Mucosa of rectum (tissue), 2 donors: ENCODE results near the gene FBXW8.

Source experiments
- H3K27ac ChIP-seq, 2 donors: one replicate each; pipeline ENCODE4 v1.7.0; 2013; ENCODE audit warnings: inconsistent platforms in 2 of 2, low read depth in 2 of 2, low read length in 2 of 2
- H3K27me3 ChIP-seq, 2 donors: one replicate each; pipeline ENCODE4 v1.7.0; 2013; ENCODE audit warnings: low read length in 2 of 2; ENCODE audit not compliant: control insufficient read depth in 2 of 2, insufficient read depth in 2 of 2
- H3K36me3 ChIP-seq, 2 donors: one replicate each; pipeline ENCODE4 v1.7.0; 2013; ENCODE audit warnings: low read length in 2 of 2; ENCODE audit not compliant: control insufficient read depth in 2 of 2, insufficient read depth in 2 of 2
- H3K4me1 ChIP-seq, 2 donors: one replicate each; pipeline ENCODE4 v1.7.0; 2013; ENCODE audit warnings: low read length in 2 of 2, mild to moderate bottlenecking in 1 of 2; ENCODE audit not compliant: control insufficient read depth in 2 of 2, insufficient read depth in 2 of 2
- H3K4me3 ChIP-seq, 2 donors: one replicate each; pipeline ENCODE4 v1.7.0; 2013; ENCODE audit warnings: low read length in 2 of 2
- H3K9ac ChIP-seq, 2 donors: one replicate each; pipeline ENCODE4 v1.7.0; 2013; ENCODE audit warnings: low read length in 2 of 2, low read depth in 1 of 2, mild to moderate bottlenecking in 1 of 2
- H3K9me3 ChIP-seq, 2 donors: one replicate each; pipeline ENCODE4 v1.7.0; 2013; ENCODE audit warnings: low read length in 2 of 2; ENCODE audit not compliant: control insufficient read depth in 2 of 2
- donor health status: healthy.
- donor health status: Normal muscosa, but diverticular disease.

Gene FBXW8

DNA sequence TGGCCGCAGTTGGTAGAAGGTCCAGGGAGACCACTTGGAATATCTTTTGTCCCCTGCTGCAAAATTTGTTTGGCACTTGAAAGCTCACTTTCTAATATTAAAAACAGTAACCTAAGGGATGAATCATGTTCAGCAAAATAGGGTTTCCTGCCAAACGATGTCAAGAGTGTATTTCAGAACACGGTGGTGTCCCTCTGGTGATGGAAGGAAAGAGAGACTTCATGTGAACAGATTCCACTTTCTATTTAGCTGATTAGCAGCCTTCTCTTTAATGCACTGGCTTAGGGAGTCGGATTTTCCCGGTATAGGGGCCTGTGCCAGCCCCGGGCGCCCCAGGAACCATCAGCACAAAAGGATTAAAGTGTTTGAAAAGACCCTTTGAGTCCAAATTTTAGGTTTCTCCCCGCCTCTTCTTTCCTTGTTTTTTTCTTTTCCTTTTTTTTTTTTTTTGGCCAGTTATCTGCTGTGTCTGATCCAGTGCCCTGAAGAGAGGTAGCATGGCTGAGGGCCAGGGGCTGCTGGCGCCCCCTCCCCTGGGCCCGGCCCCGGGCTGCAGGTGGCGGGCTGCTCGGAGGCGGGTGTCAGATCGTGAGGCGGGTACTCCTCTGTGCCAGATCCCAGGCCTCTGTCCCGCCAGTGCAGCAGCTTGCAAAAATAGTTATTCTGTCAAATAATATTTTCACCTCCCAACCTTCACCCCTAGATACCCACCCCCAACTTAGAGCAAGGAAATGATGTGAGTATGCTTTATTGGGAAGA lies 100.1 kb downstream of the FBXW8 start:
- H3K9ac ChIP-seq, result no peak overlapping the region
- H3K27ac ChIP-seq, result no peak overlapping the region

DNA sequence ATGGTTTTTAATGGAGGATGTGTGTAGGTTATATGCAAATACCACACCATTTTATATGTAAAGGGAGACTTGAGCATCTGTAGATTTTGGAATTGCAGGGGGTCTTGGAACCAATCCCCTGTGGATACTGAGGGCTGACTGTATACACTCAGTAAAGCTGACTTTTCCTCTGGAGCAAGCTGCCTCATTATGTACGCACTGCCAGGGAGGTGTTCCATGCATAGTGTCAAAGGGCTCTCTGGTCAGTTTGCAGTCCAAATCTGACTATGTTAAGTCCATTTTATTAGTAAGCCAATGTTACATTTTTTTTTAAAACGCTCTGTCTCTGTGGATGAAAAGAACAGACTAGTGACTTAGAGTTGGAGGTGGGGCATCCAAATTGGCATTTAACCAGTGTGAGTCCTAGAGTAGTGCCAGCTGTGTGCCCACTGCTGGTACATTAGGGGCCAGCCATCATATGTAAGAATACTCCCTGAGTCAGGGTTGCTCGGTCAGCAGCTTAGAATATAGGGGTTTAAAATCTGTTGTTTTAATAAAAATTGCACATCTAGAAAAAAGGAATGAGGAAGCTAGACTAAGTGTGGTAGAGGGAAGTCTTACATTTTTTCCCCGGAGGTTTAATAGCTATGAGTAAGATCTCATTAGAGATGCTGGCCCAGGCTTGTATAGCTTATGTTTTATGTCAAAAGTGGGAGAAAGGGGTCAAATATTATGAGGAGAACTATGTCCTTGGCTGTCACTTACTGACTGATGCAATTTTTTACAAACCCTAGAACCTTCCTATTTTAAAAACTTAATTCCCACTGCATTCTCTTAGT lies 101.4 kb downstream of the FBXW8 start:
- Histone ChIP-seq H3K27me3 (no peaks in the 10 kb centered on the region), H3K36me3 (peaks cover 17 to 35% of the 10 kb centered on the region in 2 donors), H3K4me1 (no peaks in the 10 kb centered on the region), H3K9me3 (peaks cover 0 to 5% of the 10 kb centered on the region in 2 donors), H3K9ac (no peak overlapping the region), H3K4me3 (no peak overlapping the region), H3K27ac (no peak overlapping the region)

More for the DNA sequence above, 100.1 kb downstream of the FBXW8 start:
- peaks cover 17 to 41% of the 10 kb centered on the region in 2 donors for H3K36me3 ChIP-seq
- peaks cover 0 to 5% of the 10 kb centered on the region in 2 donors for H3K9me3 ChIP-seq
- H3K4me1 ChIP-seq, result no peaks in the 10 kb centered on the region
- no peaks in the 10 kb centered on the region for H3K27me3 ChIP-seq
- H3K4me3 ChIP-seq, result no peak overlapping the region

DNA sequence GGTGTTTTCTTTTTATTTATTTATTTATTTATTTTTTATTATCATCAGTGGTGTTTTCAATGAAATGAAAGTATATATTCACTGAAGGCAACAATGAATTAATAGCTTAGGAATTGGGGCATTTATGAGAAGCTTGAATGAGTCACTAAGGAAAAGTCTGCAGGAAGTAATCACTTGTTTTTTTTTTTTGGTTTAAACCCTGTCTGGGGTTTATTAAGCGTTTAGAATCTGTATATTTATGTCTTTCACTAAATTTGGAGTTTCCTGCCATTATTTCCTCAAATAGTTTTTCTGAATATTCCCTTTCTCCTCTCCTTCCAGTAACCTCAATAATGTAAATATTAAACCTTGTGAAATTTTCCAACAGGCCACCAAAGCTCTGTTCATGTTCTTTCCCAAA lies 103.0 kb downstream of the FBXW8 start:
- Histone ChIP-seq H3K4me1 (no peaks in the 10 kb centered on the region), H3K36me3 (peaks cover 17 to 38% of the 10 kb centered on the region in 2 donors)

DNA sequence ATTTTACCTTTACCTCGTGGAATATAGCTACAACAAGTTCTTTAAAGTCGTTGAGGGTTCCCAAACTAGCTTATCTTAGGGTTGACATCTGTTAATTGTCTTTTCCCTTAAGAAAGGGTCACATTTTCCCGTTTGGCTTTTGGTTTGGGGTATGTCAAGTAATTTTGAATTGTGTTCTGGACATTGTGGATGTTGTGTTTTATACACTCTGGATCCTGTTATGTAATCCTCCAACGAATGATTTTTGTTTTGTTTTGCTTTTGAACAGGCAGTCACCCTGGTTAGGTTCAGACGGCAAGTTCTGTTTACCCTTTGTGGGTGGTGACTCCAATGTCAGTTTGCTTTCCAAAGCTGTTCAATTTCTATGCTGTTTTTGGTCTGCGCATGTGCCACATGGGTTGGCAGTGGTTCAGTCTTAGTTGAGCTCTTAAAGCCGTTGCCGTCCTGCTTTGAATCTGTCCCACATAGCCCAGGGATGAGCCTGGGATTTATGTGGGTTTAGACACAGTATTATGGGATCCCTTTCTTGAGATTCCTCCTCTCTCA lies 103.7 kb downstream of the FBXW8 start:
- no peak overlapping the region for H3K9ac ChIP-seq
- H3K36me3 ChIP-seq, result peaks cover 17 to 38% of the 10 kb centered on the region in 2 donors
- peaks cover 0 to 5% of the 10 kb centered on the region in 2 donors for H3K9me3 ChIP-seq

More for the DNA sequence above, 103.0 kb downstream of the FBXW8 start:
- no peak overlapping the region for H3K9ac ChIP-seq
- H3K4me3 ChIP-seq, result no peak overlapping the region
- H3K9me3 ChIP-seq, result peaks cover 0 to 5% of the 10 kb centered on the region in 2 donors
- H3K27me3 ChIP-seq, result no peaks in the 10 kb centered on the region
- no peak overlapping the region for H3K27ac ChIP-seq

DNA sequence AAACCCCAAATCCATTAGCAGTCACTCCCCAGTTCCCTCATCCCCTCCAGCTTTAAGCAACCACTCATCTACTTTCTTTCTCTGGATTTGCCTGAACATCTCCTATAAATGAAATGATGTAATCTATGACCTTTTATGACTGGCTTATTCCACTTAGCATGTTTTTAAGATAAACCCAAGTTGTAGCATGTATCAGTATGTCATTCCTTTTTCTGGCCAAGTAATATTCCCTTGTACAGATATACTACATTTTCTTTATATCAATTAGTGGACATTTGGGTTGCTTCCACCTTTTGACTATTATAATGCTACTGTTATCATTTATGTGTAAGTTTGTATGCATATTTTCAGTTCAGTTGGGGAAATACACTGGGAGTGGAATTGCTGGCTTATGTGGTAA lies 105.1 kb downstream of the FBXW8 start:
- peaks cover 0 to 5% of the 10 kb centered on the region in 2 donors for H3K9me3 ChIP-seq
- no peaks in the 10 kb centered on the region for H3K4me1 ChIP-seq
- H3K36me3 ChIP-seq, result peaks cover 15 to 31% of the 10 kb centered on the region in 2 donors
- no peak overlapping the region for H3K9ac ChIP-seq
- no peak overlapping the region for H3K27ac ChIP-seq
- no peak overlapping the region for H3K4me3 ChIP-seq
- H3K27me3 ChIP-seq, result no peaks in the 10 kb centered on the region

More for the DNA sequence above, 103.7 kb downstream of the FBXW8 start:
- H3K27me3 ChIP-seq, result no peaks in the 10 kb centered on the region
- no peak overlapping the region for H3K4me3 ChIP-seq
- no peak overlapping the region for H3K27ac ChIP-seq
- no peaks in the 10 kb centered on the region for H3K4me1 ChIP-seq

DNA sequence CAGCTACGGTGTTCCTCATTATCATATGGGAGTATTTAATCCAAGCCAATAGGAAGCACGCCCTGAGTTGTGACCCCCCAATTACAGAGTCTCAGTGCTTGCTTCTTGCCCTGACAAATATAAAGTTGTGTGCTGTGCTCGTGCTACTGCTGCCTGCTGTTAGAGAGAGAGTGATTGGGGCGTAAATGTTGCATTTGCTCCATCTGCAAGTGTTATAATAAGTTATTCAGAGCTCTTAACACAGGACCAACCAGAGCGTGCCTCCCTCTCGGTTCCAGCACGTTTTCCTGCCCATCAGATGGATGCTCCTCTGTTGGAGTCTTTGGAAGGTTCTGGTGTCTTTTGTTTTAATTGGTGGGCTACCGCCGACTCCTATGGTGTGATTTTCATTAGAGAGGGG lies 107.1 kb downstream of the FBXW8 start:
- no peak overlapping the region for H3K27ac ChIP-seq
- H3K9me3 ChIP-seq, result peaks cover 0 to 5% of the 10 kb centered on the region in 2 donors
- H3K9ac ChIP-seq, result no peak overlapping the region
- peaks cover 8 to 25% of the 10 kb centered on the region in 2 donors for H3K36me3 ChIP-seq
- no peaks in the 10 kb centered on the region for H3K27me3 ChIP-seq
- no peak overlapping the region for H3K4me3 ChIP-seq
- H3K4me1 ChIP-seq, result no peaks in the 10 kb centered on the region

DNA sequence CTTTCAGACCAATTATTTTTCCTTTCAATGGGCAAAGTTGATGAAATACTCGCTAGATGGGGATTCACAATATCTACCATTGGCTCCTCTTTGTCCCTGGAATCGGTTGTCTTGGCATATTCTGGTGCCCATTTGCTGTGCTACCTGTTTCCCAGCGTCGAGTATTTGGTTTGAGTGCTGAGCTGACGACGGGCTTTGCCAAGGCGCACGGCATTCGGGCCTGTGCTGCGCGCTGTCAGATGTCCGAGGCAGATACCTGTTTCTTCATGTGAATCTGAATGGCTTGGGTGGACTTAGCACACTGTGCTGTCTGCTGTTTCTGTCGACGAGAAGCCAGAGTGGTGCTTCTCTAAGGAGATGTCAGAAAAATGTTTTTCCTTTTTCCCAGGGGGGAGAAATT lies 107.5 kb downstream of the FBXW8 start:
- Histone ChIP-seq H3K9me3 (peaks cover 0 to 5% of the 10 kb centered on the region in 2 donors), H3K27me3 (no peaks in the 10 kb centered on the region), H3K36me3 (peaks cover 8 to 27% of the 10 kb centered on the region in 2 donors), H3K9ac (no peak overlapping the region), H3K4me3 (no peak overlapping the region), H3K27ac (no peak overlapping the region), H3K4me1 (no peaks in the 10 kb centered on the region)

DNA sequence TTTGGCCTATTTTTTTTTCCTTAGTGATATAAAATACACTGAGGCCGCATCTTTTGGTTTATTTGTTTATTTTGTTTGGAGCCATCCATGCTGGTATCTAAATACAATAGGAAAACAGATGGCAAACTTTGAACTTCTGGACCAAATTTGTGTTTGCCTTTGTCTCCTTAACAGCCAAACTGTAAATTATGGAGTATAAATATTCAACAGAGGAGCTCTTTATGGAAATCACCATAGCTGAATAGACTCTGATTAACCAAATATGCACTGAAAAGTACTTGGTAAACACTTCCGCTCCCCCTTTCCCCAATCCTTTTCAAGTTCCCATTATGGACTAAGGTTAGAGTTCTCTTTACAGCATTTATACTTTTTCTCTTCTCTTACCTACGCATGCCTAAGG lies 107.9 kb downstream of the FBXW8 start:
- Histone ChIP-seq H3K27ac (no peak overlapping the region), H3K9me3 (peaks cover 0 to 5% of the 10 kb centered on the region in 2 donors), H3K27me3 (no peaks in the 10 kb centered on the region), H3K4me1 (no peaks in the 10 kb centered on the region), H3K9ac (no peak overlapping the region), H3K4me3 (no peak overlapping the region), H3K36me3 (peaks cover 11 to 28% of the 10 kb centered on the region in 2 donors)

DNA sequence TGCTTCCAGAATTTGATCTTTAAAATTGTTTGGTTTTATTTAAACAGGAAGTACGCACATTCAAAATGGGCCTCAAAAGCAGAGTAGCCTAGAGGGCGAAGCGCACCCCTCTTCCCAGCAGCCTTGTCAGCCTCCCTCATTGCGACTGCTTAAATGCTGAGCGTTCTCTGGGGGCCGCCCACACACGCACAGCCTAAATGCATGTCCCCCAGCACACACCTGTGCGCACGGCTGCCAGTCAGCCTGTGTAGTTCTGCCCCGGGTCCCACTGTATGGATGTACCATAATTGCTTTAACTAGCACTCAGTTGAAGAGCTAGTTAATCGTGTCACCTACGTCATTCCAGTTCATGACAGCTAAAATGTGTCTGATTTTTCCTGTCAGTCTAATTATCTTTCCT lies 109.1 kb downstream of the FBXW8 start:
- Histone ChIP-seq H3K9me3 (no peaks in the 10 kb centered on the region), H3K4me1 (no peaks in the 10 kb centered on the region), H3K36me3 (peaks cover 11 to 29% of the 10 kb centered on the region in 2 donors)

More for the DNA sequence above, 109.1 kb downstream of the FBXW8 start:
- Histone ChIP-seq H3K27ac (no peak overlapping the region), H3K9ac (no peak overlapping the region), H3K4me3 (no peak overlapping the region), H3K27me3 (no peaks in the 10 kb centered on the region)
